Inflammatory macrophage treated with lipopolysaccharide for 4 hours (primary cell): ENCODE data around the gene RERG.
"Not testable (repeated sequence)": the region's sequence is repeated elsewhere in the genome, so short reads cannot be mapped to it uniquely, and the experiment has no call there.

Source experiments
- DNase-seq: peaks from one replicate; pipeline ENCODE4 v3.0.0-alpha.2; 2020

Gene RERG, protein sequence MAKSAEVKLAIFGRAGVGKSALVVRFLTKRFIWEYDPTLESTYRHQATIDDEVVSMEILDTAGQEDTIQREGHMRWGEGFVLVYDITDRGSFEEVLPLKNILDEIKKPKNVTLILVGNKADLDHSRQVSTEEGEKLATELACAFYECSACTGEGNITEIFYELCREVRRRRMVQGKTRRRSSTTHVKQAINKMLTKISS

DNA sequence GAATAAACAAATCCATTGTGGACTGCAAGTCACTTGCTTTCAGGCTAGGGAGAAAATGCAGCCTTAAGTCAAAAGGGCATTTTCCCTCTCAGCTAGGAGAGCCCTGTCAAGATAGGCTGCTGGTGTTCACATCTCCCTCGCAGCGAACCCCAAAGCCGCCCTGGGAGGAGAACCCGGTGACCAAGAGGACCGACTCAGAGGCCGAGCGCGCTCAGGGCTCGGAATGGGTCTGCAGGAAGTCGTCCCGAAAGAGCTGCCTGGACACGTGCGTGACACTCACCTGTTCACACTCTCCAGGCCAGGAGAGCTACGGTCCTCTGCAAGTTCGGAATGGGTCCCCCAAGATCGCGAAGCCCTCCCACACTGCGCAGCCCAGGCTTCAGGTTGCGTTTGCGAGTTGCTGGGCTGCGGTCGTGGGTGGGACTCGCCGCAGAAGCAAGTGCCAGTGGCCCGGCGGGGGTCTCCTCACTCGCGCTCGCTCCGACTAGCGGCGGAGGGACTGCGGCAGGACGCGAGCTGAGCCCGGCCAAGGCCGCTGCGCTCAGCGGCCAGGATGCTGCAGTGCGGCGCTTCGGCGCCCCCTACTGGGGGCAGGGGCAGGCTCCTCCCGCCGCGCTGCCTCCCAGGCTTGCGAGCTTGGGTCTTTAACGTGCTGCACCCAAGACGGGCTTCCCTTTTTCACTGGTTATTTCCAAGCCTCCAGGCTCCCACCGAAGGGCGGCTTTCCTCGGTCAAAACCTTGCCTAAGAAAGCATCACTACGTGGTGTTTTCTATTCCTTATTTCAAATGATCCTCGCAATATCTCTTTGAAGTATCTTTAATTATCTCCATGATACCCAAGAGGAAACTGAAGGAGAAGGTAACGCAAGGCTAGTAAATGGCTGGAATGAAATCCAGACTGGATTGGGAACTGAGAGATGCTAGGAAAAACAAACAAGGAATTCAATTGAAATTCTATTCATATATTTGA, at the start of gene RERG:
Gene RERG, minus strand, starts transcription at position 503 of the 971 bp plus-strand sequence. CDS start 3,928 bp downstream, outside the sequence.
- peak; percentile 72 for DNase-seq

DNA sequence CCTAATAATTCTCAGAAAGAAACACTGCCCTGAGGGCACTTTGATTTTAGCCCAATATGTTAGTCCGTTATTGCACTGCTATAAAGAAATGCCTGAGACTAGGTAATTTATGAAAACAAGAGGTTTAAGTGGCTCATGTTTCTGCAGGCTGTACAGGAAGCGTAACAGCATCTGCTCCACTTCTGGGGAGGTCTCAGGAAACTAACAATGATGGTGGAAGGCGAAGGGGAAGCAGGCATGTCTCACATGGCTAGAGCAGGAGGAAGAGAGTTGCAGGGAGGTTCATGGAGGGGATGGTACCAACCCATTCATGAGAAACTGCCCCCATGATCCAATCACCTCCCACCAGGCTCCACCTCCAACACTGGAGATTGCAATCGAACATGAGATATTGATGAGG, 49.4 kb upstream of the RERG start:
- DNase-seq, result no peak

GRCh38 chr12:15268927-15269552, 47.8 kb upstream of the RERG start:
- DNase-seq, result peak; percentile 56

GRCh38 chr12:15268309-15268708, 47.1 kb upstream of the RERG start:
- DNase-seq, result no peak

- no peak for DNase-seq
Observed at GRCh38 chr12:15265875-15266274, 44.7 kb upstream of the RERG start.

DNA sequence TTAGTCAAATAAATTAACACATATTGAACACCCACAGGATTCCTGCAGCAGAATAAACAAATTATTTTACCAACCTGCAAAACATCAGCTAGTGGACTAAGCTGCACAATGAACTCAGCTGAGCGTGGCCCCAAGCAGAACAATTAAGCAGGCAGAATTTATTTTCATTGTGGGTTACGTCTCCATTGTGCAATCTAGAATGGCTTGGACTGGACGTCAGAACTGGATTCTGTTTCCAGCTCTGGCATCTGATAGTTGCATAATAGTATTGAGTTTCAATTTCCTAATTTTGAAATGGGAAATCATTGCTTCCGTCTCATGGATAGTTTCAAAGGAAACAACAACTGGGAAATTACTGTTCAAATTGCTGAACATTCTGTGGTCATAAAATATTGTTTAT, 35.5 kb upstream of the RERG start:
- peak; percentile 64 for DNase-seq

DNA sequence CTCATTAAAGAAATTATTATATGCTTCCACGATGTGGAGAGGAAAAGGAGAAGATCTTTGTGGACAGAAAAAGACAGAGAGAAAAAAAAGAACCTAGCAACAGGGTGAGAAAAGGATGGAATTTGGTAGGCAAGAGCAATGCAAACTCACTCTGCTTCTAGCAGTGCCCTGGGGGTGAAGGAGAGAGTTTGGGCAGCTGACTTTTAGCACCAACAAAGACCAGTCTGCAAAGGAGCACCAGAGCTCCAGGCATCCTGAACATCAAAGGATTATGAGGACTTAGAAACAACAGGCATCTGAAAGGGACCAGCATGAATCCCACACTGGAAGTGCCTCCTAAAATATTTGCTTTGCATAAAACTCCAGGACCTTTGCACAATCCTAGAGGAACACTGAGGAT, 32.8 kb upstream of the RERG start:
- no peak for DNase-seq

- DNase-seq, result no peak
Observed at GRCh38 chr12:15244926-15245325, 23.7 kb upstream of the RERG start.

DNA sequence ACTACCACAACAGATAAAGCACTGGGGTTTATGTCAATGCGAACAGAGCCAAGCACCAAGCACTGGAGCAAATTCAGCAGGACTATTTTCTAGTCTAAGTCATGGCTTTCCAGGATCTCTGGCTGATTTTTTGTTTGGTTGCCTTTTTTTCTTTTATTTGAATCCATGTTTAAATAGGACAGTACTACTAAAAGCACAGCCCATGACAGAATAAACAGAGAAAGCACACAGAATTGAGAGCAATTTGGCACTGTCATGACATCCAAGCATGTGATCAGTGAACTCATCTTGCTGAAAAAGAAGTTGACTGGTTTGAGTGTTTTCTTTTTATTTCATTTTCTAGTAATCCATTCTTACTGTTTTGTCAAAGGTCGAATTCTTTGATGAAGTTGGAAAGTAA, 23.1 kb upstream of the RERG start:
- no peak for DNase-seq

DNA sequence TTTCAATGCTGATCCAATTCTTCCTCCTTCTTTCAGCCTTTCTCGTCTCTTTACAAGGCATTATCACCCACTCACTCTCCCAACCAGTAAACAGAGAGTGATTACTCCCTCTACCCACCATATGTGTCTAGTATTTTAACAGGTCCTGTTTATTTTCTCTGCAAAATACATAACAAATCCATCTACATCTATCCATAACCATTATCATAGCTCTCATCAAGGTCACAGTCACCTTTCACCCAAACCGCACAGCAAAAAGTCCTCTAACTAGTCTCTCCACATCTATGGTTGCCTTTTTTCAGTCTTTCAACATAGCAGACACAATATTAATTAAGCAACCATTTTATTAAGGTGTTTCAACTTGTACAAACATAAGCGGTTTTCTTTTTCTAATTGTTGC, 21.9 kb upstream of the RERG start:
- DNase-seq, result no peak

DNA sequence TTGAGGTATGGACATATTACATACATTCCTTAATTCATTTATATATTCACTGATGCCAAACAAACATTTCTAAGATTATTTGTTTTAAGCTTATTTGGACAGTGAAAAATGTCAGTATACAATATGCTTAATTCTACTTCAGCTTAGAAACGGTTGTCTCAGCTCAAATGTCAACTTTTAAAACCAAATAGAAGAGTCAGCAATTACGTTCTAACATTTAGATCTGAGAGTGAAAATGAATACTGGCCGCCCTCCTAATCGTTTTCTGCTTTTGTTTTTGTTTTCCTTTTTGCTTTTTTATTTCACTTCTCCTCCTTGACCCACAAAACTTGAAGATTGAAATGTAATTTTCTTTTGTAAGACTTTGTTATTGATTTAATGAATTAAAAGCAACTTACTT, 19.7 kb upstream of the RERG start:
- no peak for DNase-seq

DNA sequence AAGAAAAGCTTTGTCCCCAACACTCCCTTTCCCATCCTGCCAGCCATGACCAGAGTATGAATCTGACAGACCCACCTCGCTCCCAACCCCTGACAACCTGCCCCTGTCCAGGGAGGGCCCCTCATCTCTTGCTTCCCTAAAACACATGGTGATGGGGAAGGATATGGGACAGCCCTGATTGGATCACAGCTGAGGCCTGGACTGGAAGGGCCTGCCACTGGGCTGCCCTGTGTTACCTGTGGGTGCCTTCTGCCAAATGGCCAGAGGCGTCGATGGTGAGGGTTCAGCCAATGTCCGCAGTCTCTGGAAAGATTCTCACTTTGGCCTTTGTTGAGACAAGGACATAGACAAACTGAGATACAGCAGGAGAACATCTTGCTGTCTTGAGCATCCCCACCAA, 13.3 kb upstream of the RERG start:
- DNase-seq, result no peak

GRCh38 chr12:15234011-15234410, 12.8 kb upstream of the RERG start:
- DNase-seq, result no peak

DNA sequence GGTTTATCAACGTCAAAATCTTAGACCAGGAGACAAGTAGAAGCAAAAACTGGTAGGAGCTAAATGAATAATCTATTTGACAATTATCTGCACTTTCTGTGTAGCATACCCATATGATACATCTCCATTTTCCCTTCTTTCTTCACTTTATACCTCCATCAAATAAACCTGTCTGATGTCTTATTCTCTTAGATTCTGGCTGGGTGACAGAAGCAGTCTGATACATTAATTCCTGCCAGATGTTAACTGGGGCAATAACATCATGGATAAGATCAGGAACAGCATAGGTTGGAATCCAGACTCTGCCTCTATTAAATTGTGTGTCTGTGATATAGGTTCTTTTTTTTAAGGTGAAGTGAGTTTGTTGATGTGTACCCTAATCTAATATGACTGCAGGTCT, 11.7 kb upstream of the RERG start:
- no peak for DNase-seq

- no peak for DNase-seq
Observed at GRCh38 chr12:15231493-15231892, 10.3 kb upstream of the RERG start.

GRCh38 chr12:15230751-15231150, 9.5 kb upstream of the RERG start:
- no peak for DNase-seq

DNA sequence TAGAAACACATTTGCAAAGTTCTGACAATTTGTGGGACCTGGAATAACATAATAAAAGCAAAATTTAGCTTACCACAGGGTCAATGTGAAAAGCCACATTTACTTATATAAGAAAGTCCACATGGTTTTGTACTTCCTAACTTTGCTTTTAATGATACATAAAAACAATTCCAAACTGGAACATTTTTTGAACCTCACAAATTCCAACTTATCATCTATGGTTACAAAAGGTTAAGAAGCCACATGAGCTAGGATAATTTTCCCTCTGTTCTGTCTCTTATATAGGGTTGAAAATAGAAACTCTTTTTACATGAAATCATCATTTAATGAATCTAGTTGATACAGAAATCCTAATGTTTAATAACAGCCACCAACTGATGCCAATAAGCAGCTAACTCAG, 8.9 kb upstream of the RERG start:
- no peak for DNase-seq

DNA sequence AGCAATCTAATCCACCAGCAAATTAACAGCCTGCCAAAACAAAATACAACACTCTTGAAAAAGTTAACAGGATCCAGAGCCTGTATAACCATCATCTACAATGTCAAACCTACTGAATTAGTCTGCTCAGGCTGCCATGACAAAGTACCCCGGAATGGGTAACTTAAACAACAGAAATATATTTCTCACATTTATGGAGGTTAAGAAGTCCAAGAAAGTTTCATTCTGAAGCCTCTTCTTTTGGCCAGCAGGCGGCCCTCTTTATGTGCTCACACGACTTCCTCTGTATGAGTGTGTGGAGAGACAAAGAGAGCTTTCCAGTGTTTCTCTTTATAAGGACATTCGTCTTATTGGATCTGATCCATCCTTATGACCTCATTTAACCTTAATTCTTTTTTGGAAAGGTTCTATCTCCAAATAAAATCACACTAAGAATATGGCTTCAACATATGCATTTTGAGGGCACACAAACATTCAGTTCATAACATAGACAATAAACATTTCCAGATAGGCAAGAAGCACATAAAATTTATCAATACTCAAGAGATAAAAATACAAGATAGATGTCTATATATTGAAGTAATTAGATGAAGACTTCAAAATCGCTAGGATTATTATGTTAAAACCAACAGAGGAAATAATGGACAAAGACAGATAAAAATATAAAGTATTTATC, 5.9 kb upstream of the RERG start:
- peak; percentile 55 for DNase-seq

DNA sequence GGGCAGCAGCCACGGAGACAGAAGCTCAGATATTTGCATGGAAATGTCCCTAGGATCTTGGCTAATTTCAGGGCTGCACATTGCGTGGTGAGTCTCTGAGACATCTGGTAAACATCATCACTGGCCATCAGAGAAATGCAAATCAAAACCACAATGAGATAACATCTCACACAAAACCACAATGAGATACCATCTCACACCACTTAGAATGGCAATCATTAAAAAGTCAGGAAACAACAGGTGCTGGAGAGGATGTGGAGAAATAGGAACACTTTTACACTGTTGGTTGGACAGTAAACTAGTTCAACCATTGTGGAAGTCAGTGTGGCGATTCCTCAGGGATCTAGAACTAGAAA, 4.6 kb upstream of the RERG start:
- DNase-seq, result not testable (repeated sequence)

GRCh38 chr12:15225136-15225862, 4.1 kb upstream of the RERG start:
- DNase-seq, result no peak

- DNase-seq, result no peak
Observed at GRCh38 chr12:15222219-15222618, 1.0 kb upstream of the RERG start.

GRCh38 chr12:15220451-15220850, 766 bp downstream of the RERG start:
- DNase-seq, result no peak

DNA sequence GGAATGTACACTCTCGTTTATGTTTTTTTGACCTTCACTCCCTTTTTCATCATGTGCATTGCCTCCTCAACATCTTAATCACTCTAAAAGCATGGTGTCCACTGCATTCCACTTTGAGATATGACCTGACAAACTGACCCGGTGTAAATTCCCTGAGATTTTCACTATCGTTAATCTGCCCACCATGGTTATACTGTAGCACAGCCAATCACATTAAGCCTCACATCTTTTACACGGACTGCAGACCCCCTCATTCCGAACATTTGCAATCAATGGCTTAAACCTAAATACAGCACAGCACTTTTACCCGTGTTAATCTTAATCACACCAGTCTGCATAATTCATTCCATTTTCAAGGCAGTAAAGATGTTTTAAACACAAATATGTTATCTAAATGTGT, 2.4 kb downstream of the RERG start:
- DNase-seq, result no peak
